ENCODE results near the gene FGD5.

- TF ChIP-seq POLR2A (IDR thresholded peaks at IDR 0.05) (no peak), CTCF (IDR thresholded peaks at IDR 0.05) (no peak)
Observed at GRCh38 chr3:14926592-14926991, 107.8 kb downstream of the FGD5 start.

All from heart left ventricle (tissue), 13 donors.